ENCODE data around the gene DUSP5.

GRCh38 chr10:110456046-110456445 is 41.7 kb upstream of the DUSP5 start:
- TF ChIP-seq ZBTB1 (tag by site-specific recombination; IDR thresholded peaks at IDR 0.05): no peak
- no peak for TF ChIP-seq CTCF (tag by site-specific recombination; IDR thresholded peaks at IDR 0.05)
- no peak for TF ChIP-seq ZNF274 (IDR thresholded peaks at IDR 0.05; ENCODE audit: low read length)
- no peak for TF ChIP-seq ZNF274 (tag by site-specific recombination; IDR thresholded peaks at IDR 0.05; ENCODE audit: borderline replicate concordance)
- no peak for TF ChIP-seq HOXA7 (CRISPR knock-in tag; IDR thresholded peaks at IDR 0.05; ENCODE audit: borderline replicate concordance)
- no peak for TF ChIP-seq PBX3 (CRISPR knock-in tag; IDR thresholded peaks at IDR 0.05)
- no peak for TF ChIP-seq REST (tag by site-specific recombination; IDR thresholded peaks at IDR 0.05)
- TF ChIP-seq PATZ1 (tag by site-specific recombination; IDR thresholded peaks at IDR 0.05): no peak
